OCI-LY3 (cell line): ENCODE data around the gene ZNF592.

Source experiments
- H2AFZ ChIP-seq: fragments of 200-600, 300-600 bp; shearing (Covaris generic); 2 replicates; pipeline ENCODE4 v1.6.0; 2014; ENCODE audit warnings: antibody characterized with exemption, low read depth, low read length
- H3K27ac ChIP-seq: fragments of 200-600, 300-600 bp; sonication (generic); 2 replicates; pipeline ENCODE4 v1.5.1; 2014; ENCODE audit warnings: mild to moderate bottlenecking, low read length, moderate library complexity, mixed read lengths
- H3K27me3 ChIP-seq: fragments of 200-600, 300-600 bp; sonication (generic); 2 replicates; pipeline ENCODE4 v1.6.1; 2014; ENCODE audit warnings: low read depth, low read length, mixed read lengths
- H3K36me3 ChIP-seq: fragments of 200-600, 300-600 bp; sonication (generic); replicated peaks from 2 replicates; pipeline ENCODE3; 2014; ENCODE audit warnings: low read depth, low read length, mixed read lengths
- H3K4me1 ChIP-seq: fragments of 300-600, 200-600 bp; sonication (generic); 2 replicates; pipeline ENCODE4 v1.6.1; 2014; ENCODE audit warnings: low read length, mixed read lengths
- H3K4me2 ChIP-seq: fragments of 200-600, 300-600 bp; sonication (generic); 2 replicates; pipeline ENCODE4 v1.6.1; 2014; ENCODE audit warnings: low read length, mixed read lengths
- H3K4me3 ChIP-seq: fragments of 300-600, 200-600 bp; sonication (generic); 2 replicates; pipeline ENCODE4 v1.5.1; 2014; ENCODE audit warnings: antibody characterized with exemption, mild to moderate bottlenecking, low read length, moderate library complexity
- H3K79me2 ChIP-seq: fragments of 300-600, 200-600 bp; shearing (Covaris generic); 2 replicates; pipeline ENCODE4 v1.6.1; 2014; ENCODE audit warnings: mild to moderate bottlenecking, low read length, mixed read lengths
- H3K9ac ChIP-seq: fragments of 300-600, 200-600 bp; shearing (Covaris generic); 2 replicates; pipeline ENCODE4 v1.6.0; 2014; ENCODE audit warnings: mild to moderate bottlenecking, low read length, moderate library complexity
- H3K9me3 ChIP-seq: fragments of 200-600, 300-600 bp; shearing (Covaris generic); 2 replicates; pipeline ENCODE4 v1.6.1; 2014; ENCODE audit warnings: low read length, mixed read lengths; ENCODE audit not compliant: insufficient read depth
- H4K20me1 ChIP-seq: fragments of 200-600, 300-600 bp; sonication (generic); 2 replicates; pipeline ENCODE4 v1.6.1; 2016; ENCODE audit warnings: low read length, mixed read lengths; ENCODE audit not compliant: insufficient read depth
- CTCF ChIP-seq: fragments of 200-600, 300-600 bp; sonication (generic); IDR thresholded peaks from 2 replicates; pipeline ENCODE4 v1.5.1; 2014; ENCODE audit warnings: antibody characterized with exemption, low read length, low read depth
- EZH2phosphoT487 ChIP-seq: fragments of 200-600 bp; shearing (Covaris generic); IDR thresholded peaks from 2 replicates; pipeline ENCODE4 v1.6.1; 2018; ENCODE audit warnings: antibody characterized with exemption, mixed run types, low read depth

ZNF592 gene

GRCh38 chr15:84789762-84790161 is 41.4 kb downstream of the ZNF592 start:
- Histone ChIP-seq H4K20me1 (peaks cover 29% of the 10 kb centered on the region), H3K4me2 (no peak overlapping the region), H3K79me2 (peaks cover 64% of the 10 kb centered on the region), H3K27me3 (no peaks in the 10 kb centered on the region), H3K36me3 (peaks cover 35% of the 10 kb centered on the region), H3K4me1 (no peaks in the 10 kb centered on the region), H3K27ac (no peak overlapping the region), H3K9me3 (no peaks in the 10 kb centered on the region), H2AFZ (no peak overlapping the region), H3K4me3 (no peak overlapping the region), H3K9ac (no peak overlapping the region)
- TF ChIP-seq CTCF: no peak
- no peak for TF ChIP-seq EZH2phosphoT487

- H3K9me3 ChIP-seq: no peaks in the 10 kb centered on the region
- no peak for TF ChIP-seq EZH2phosphoT487
- TF ChIP-seq CTCF: no peak
- H4K20me1 ChIP-seq: peaks cover 29% of the 10 kb centered on the region
- no peak overlapping the region for H2AFZ ChIP-seq
- H3K79me2 ChIP-seq: peaks cover 58% of the 10 kb centered on the region
- H3K4me3 ChIP-seq: no peak overlapping the region
- no peak overlapping the region for H3K9ac ChIP-seq
- H3K4me1 ChIP-seq: no peaks in the 10 kb centered on the region
- H3K36me3 ChIP-seq: peaks cover 36% of the 10 kb centered on the region
- H3K27me3 ChIP-seq: no peaks in the 10 kb centered on the region
- no peak overlapping the region for H3K27ac ChIP-seq
- no peak overlapping the region for H3K4me2 ChIP-seq
Observed at GRCh38 chr15:84790676-84791075, 42.3 kb downstream of the ZNF592 start.

- Histone ChIP-seq H3K27ac (no peak overlapping the region), H3K4me2 (no peak overlapping the region), H2AFZ (no peak overlapping the region), H3K9ac (no peak overlapping the region), H3K79me2 (peaks cover 48% of the 10 kb centered on the region), H3K9me3 (no peaks in the 10 kb centered on the region), H3K4me1 (no peaks in the 10 kb centered on the region), H3K4me3 (no peak overlapping the region), H4K20me1 (peaks cover 24% of the 10 kb centered on the region; the same call in 1 of the 2 replicates), H3K36me3 (peaks cover 32% of the 10 kb centered on the region), H3K27me3 (no peaks in the 10 kb centered on the region)
- TF ChIP-seq CTCF (no peak), EZH2phosphoT487 (no peak)
Observed at GRCh38 chr15:84791763-84792162, 43.4 kb downstream of the ZNF592 start.

- Histone ChIP-seq H3K27ac (no peak overlapping the region), H3K27me3 (no peaks in the 10 kb centered on the region), H3K9ac (no peak overlapping the region), H3K36me3 (peaks cover 31% of the 10 kb centered on the region), H2AFZ (no peak overlapping the region), H3K4me1 (no peaks in the 10 kb centered on the region), H3K9me3 (no peaks in the 10 kb centered on the region), H3K4me3 (no peak overlapping the region), H3K4me2 (no peak overlapping the region), H3K79me2 (peaks cover 31% of the 10 kb centered on the region), H4K20me1 (peaks cover 13% of the 10 kb centered on the region; the same call in 1 of the 2 replicates)
- TF ChIP-seq CTCF (no peak), EZH2phosphoT487 (no peak)
Observed at GRCh38 chr15:84793431-84794161, 45.2 kb downstream of the ZNF592 start.
